ENCODE results near the gene TRIM33. TPM values are rescaled to one million over a fixed set of nuclear protein-coding genes. Genes with fewer than 3 reads are reported as not detected.
A peak's percentile ranks its signal among the peaks of the same experiment; 100 is the strongest.

The TRIM33 gene
- 10 to 100 TPM; 43.8 to 45.6 TPM for total RNA-seq

DNA sequence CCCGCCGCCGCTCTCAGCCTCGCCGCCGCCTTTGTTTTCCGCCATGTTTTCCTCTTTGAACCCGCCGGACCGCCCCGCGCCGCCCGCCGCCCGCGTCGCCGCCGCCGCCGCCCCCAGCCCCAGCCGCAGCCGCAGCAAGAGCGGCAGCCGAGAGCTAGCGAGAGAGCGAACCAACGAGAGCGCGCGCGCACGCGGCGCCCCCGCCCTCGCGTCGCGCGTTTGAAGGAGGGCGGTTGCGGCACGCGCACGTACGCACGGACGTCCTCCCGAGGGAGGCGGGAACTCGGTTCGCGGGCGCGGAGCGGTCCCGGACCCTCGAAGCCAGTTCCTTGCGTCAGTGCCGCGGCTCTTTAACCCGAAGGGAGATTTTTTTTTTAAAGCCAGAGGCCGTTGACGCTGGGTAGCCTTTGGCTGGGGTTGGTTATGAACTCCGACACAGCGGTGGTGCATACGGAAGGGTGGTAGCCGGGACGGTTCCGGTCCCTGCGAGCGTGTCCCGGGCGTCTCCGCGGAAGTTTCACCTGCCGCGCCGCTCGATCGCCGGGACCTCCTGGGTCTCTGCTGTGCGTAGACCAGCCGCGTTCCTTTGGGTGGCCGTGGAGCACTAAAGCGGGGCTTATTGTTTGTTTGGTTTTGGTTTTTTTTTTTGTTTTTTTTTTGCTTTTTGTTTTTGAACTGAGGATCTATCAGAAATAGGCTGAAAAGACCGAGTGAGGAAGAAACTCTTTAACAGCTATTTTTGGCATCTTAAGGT, at the start of gene TRIM33:
Gene TRIM33 (minus strand): TSS at position 172 of the 754 bp plus-strand sequence. CDS start 127 bp downstream, at position 45.
- no peaks in the 10 kb centered on the region for H3K9me3 Mint-ChIP-seq

GRCh38 chr1:114559356-114559755, 48.4 kb upstream of the TRIM33 start:
- no peaks in the 10 kb centered on the region for H3K4me1 Mint-ChIP-seq
- no peak overlapping the region for H3K4me3 Mint-ChIP-seq
- DNase-seq (no peak), ATAC-seq (ENCODE audit: low read depth) (no peak)
- POLR2A ChIA-PET: no interaction called here
- no peak overlapping the region for H3K27ac Mint-ChIP-seq
- H3K36me3 Mint-ChIP-seq: peaks cover 10% of the 10 kb centered on the region
- peaks cover 3% of the 10 kb centered on the region for H3K9me3 Mint-ChIP-seq
- H3K27me3 Mint-ChIP-seq: no peaks in the 10 kb centered on the region

More for the DNA sequence above, at the start of gene TRIM33:
- DNase-seq (peak; percentile 95), ATAC-seq (ENCODE audit: low read depth) (peak; percentile 66)
- POLR2A ChIA-PET: interaction anchor here (0.6 to 2.9 kb wide), 17 partner anchors 8 to 847 kb away, joined by 3 to 17 read pairs (median 4); partner anchors contain the start of gene BCAS2
- H3K27me3 Mint-ChIP-seq: no peaks in the 10 kb centered on the region
- H3K4me1 Mint-ChIP-seq: peaks cover 35% of the 10 kb centered on the region
- peaks cover 18% of the 10 kb centered on the region for H3K36me3 Mint-ChIP-seq
- H3K27ac Mint-ChIP-seq: peak within 1 kb of the TSS; percentile 94
- peak within 1 kb of the TSS; percentile 99 for H3K4me3 Mint-ChIP-seq

DNA sequence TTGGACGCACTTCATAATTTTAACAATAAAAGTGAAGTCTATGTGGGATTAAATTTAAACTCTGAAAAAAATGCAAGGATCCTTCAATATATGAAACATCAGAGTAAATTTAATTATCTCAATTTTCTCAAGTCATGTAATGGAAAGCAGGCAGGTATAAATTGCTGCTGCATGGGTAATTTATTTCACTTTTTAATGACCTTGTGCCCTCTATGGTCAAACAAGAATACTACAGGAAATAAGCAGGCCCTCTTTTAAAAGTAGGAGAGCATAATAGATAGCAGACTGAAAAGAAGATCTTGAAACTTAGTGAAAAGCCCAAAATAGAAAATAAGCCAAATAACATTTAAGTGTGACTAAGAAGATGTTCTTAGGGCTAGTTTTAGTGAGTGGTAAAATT, 47.5 kb upstream of the TRIM33 start:
- H3K9me3 Mint-ChIP-seq: peaks cover 3% of the 10 kb centered on the region
- H3K27ac Mint-ChIP-seq: no peak overlapping the region
- no peak overlapping the region for H3K4me3 Mint-ChIP-seq
- POLR2A ChIA-PET: no interaction called here
- peaks cover 9% of the 10 kb centered on the region for H3K36me3 Mint-ChIP-seq
- DNase-seq: no peak
- no peak for ATAC-seq (ENCODE audit: low read depth)
- no peaks in the 10 kb centered on the region for H3K4me1 Mint-ChIP-seq
- no peaks in the 10 kb centered on the region for H3K27me3 Mint-ChIP-seq

DNA sequence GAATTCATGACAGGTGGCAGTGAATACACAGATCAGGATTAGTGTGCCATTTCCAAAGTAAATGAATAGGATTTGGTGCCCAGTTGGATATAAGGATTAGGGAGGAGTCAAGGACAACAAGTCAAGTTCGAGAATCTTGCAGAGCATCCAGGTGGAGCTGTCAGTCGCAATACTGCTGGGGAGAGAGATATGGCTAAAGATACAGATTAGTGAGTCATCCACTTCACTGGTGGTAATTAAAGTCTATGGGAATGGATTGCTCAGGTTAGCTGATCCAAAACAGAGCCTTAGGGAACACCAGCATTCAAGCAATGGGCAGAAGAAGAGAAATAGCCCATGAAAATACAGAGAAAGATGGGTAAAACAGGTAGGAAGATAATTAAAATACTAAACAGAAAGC, 43.6 kb upstream of the TRIM33 start:
- no peaks in the 10 kb centered on the region for H3K4me1 Mint-ChIP-seq
- H3K27me3 Mint-ChIP-seq: peaks cover 3% of the 10 kb centered on the region
- POLR2A ChIA-PET: no interaction called here
- H3K27ac Mint-ChIP-seq: no peak overlapping the region
- H3K36me3 Mint-ChIP-seq: no peaks in the 10 kb centered on the region
- no peaks in the 10 kb centered on the region for H3K9me3 Mint-ChIP-seq
- H3K4me3 Mint-ChIP-seq: no peak overlapping the region
- ATAC-seq (ENCODE audit: low read depth): no peak
- DNase-seq: no peak

GRCh38 chr1:114552106-114552639, 41.2 kb upstream of the TRIM33 start:
- Mint-ChIP-seq H3K9me3 (no peaks in the 10 kb centered on the region), H3K4me1 (no peaks in the 10 kb centered on the region), H3K36me3 (no peaks in the 10 kb centered on the region), H3K27ac (no peak overlapping the region), H3K4me3 (no peak overlapping the region), H3K27me3 (peaks cover 3% of the 10 kb centered on the region)
- DNase-seq (no peak), ATAC-seq (ENCODE audit: low read depth) (no peak)
- POLR2A ChIA-PET: no interaction called here

GRCh38 chr1:114551400-114551799, 40.4 kb upstream of the TRIM33 start:
- no peak overlapping the region for H3K4me3 Mint-ChIP-seq
- H3K27me3 Mint-ChIP-seq: peaks cover 3% of the 10 kb centered on the region

DNA sequence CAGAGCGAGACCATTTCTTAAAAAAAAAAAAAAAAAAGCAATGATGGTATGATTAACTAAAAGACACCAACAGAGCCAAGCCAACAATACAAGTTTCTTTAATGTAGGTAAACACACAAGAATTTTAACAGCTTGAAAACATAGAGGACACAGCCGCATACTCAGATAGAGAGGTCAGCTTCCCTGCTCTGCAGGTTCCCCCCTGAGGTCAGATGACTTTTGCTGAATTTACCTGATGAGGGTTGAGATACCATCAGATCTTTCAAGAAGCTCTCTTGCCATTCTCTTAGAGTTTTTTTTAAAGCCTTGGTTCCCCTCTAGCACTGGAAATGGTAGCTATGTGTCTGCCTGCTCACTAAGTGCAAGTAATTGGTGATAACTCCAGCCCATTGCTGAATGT, 39.3 kb upstream of the TRIM33 start:
- Mint-ChIP-seq H3K4me3 (no peak overlapping the region), H3K27ac (no peak overlapping the region), H3K27me3 (peaks cover 3% of the 10 kb centered on the region), H3K4me1 (no peaks in the 10 kb centered on the region), H3K9me3 (no peaks in the 10 kb centered on the region), H3K36me3 (no peaks in the 10 kb centered on the region)
- POLR2A ChIA-PET: no interaction called here
- DNase-seq: no peak
- ATAC-seq (ENCODE audit: low read depth): no peak

More at GRCh38 chr1:114551400-114551799, 40.4 kb upstream of the TRIM33 start:
- no peaks in the 10 kb centered on the region for H3K9me3 Mint-ChIP-seq
- no peak for ATAC-seq (ENCODE audit: low read depth)
- DNase-seq: no peak
- POLR2A ChIA-PET: no interaction called here
- no peaks in the 10 kb centered on the region for H3K36me3 Mint-ChIP-seq
- no peaks in the 10 kb centered on the region for H3K4me1 Mint-ChIP-seq
- H3K27ac Mint-ChIP-seq: no peak overlapping the region

DNA sequence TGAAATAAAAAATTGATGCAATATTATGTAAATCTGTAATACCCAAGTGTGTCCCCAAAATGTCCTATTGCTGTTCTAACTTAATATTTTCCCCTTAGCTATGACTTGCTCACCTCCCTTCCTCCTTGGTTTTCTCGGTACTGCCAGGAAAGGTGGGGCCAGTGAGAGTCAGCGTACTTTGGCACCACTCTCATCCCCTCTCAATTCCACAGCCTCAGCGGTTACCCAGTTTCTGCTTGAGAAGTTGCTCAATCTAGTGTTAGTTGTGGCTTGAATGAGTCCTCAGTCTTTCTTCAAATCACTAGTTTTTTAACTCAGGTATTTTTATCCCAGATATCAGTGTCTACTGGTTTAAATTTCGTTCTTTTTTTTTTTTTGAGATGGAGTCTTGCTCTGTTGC, 38.1 kb upstream of the TRIM33 start:
- H3K4me3 Mint-ChIP-seq: no peak overlapping the region
- no peak overlapping the region for H3K27ac Mint-ChIP-seq

GRCh38 chr1:114547076-114547475, 36.1 kb upstream of the TRIM33 start:
- DNase-seq (no peak), ATAC-seq (ENCODE audit: low read depth) (no peak)
- Mint-ChIP-seq H3K27ac (no peak overlapping the region), H3K36me3 (no peaks in the 10 kb centered on the region), H3K9me3 (no peaks in the 10 kb centered on the region), H3K4me1 (no peaks in the 10 kb centered on the region), H3K27me3 (no peaks in the 10 kb centered on the region), H3K4me3 (no peak overlapping the region)
- POLR2A ChIA-PET: no interaction called here

More for the DNA sequence above, 38.1 kb upstream of the TRIM33 start:
- Mint-ChIP-seq H3K27me3 (peaks cover 3% of the 10 kb centered on the region), H3K36me3 (no peaks in the 10 kb centered on the region), H3K4me1 (no peaks in the 10 kb centered on the region), H3K9me3 (no peaks in the 10 kb centered on the region)
- DNase-seq: no peak
- ATAC-seq (ENCODE audit: low read depth): no peak
- POLR2A ChIA-PET: no interaction called here

DNA sequence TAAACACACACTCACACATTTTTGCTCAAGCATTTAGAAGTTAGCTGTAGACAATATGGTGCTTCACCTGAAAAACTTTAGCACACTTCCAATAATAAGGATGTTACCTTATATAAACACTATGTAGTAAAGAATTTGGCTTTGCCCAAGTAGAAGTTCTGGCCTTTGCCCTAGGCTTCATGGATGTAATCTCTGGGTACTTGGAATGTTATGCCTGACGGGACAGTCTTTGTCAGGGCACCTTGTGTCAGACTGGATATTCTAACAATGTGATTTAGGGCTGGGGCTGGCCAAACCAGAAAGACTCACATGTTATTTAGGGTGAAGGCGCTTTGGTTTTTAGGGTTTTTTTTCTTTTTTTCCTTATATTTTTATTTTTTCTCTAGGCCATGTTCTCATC, 34.8 kb upstream of the TRIM33 start:
- H3K27me3 Mint-ChIP-seq: no peaks in the 10 kb centered on the region
- no peaks in the 10 kb centered on the region for H3K36me3 Mint-ChIP-seq
- no peaks in the 10 kb centered on the region for H3K9me3 Mint-ChIP-seq
- POLR2A ChIA-PET: no interaction called here
- H3K27ac Mint-ChIP-seq: no peak overlapping the region
- ATAC-seq (ENCODE audit: low read depth): no peak
- DNase-seq: no peak
- no peaks in the 10 kb centered on the region for H3K4me1 Mint-ChIP-seq
- H3K4me3 Mint-ChIP-seq: no peak overlapping the region

DNA sequence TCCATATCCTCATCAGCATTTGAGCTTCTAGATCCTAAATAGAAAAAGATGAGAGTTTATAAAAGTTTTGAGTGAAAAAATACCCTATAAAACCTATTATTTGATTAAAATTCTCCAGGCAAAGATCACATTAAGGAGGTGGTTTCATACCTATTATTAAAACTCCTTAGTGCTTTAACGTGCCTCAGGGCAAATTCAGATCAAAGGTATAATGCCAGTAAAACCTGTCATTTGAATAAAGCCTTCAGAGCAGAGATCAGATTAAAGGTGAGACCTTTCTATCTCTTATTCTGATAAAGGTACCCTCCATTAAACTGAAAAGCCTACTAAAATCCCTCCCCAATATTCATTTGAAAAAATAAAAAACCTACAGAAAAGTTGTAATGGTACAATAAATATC, 34.3 kb upstream of the TRIM33 start:
- no peak overlapping the region for H3K4me3 Mint-ChIP-seq
- H3K27ac Mint-ChIP-seq: no peak overlapping the region
- DNase-seq: no peak
- ATAC-seq (ENCODE audit: low read depth): no peak
- H3K36me3 Mint-ChIP-seq: no peaks in the 10 kb centered on the region
- H3K4me1 Mint-ChIP-seq: no peaks in the 10 kb centered on the region
- H3K9me3 Mint-ChIP-seq: no peaks in the 10 kb centered on the region
- POLR2A ChIA-PET: no interaction called here
- no peaks in the 10 kb centered on the region for H3K27me3 Mint-ChIP-seq

DNA sequence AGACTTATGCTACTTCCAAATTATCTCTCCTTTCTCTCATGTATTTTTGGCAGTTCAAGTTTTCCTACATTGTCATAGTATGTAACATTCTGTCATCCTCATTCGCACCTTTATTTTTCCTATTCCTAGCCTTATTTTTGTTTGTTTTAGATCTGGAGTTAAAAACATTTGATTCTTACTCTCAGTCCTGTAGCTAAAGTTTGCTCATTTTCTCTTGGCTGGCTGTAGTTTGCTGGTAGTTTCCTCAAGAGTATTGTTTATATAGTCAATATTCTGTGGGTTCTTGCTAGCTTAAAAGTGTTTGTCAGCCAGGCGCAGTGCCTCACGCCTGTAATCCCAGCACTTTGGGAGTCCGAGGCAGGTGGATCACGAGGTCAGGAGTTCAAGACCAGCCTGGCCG, 29.8 kb upstream of the TRIM33 start:
- Mint-ChIP-seq H3K4me3 (no peak overlapping the region), H3K27me3 (peaks cover 2% of the 10 kb centered on the region)
- DNase-seq: no peak

GRCh38 chr1:114540272-114540671, 29.3 kb upstream of the TRIM33 start:
- POLR2A ChIA-PET: interaction anchor here (0.6 kb wide), 1 partner anchor 16 kb away, joined by 4 read pairs; no protein-coding TSS in a partner anchor
- Mint-ChIP-seq H3K9me3 (no peaks in the 10 kb centered on the region), H3K27me3 (peaks cover 2% of the 10 kb centered on the region), H3K27ac (no peak overlapping the region), H3K36me3 (no peaks in the 10 kb centered on the region), H3K4me3 (no peak overlapping the region), H3K4me1 (no peaks in the 10 kb centered on the region)
- ATAC-seq (ENCODE audit: low read depth) (no peak), DNase-seq (no peak)

More for the DNA sequence above, 29.8 kb upstream of the TRIM33 start:
- Mint-ChIP-seq H3K27ac (no peak overlapping the region), H3K9me3 (no peaks in the 10 kb centered on the region), H3K36me3 (no peaks in the 10 kb centered on the region), H3K4me1 (no peaks in the 10 kb centered on the region)
- POLR2A ChIA-PET: interaction anchor here (0.6 kb wide), 1 partner anchor 16 kb away, joined by 4 read pairs; no protein-coding TSS in a partner anchor
- ATAC-seq (ENCODE audit: low read depth): no peak

- POLR2A ChIA-PET: no interaction called here
- H3K27me3 Mint-ChIP-seq: peaks cover 2% of the 10 kb centered on the region
- H3K9me3 Mint-ChIP-seq: no peaks in the 10 kb centered on the region
- H3K36me3 Mint-ChIP-seq: no peaks in the 10 kb centered on the region
- H3K27ac Mint-ChIP-seq: no peak overlapping the region
- no peak overlapping the region for H3K4me3 Mint-ChIP-seq
- ATAC-seq (ENCODE audit: low read depth): no peak
- DNase-seq: no peak
- peaks cover 3% of the 10 kb centered on the region for H3K4me1 Mint-ChIP-seq
Measured at GRCh38 chr1:114536043-114536442, 25.0 kb upstream of the TRIM33 start.

All from activated naive CD8-positive, alpha-beta T cell treated with anti-CD3 and anti-CD28 coated beads, Interleukin-2, amount 10 ng/mL, durations not matched to agents 7 days and 5 days (primary cell).